NCI-H187 (cell line): ENCODE results near the gene CACNA1B.
"Not testable (repeated sequence)": the region's sequence is repeated elsewhere in the genome, so short reads cannot be mapped to it uniquely, and the experiment has no call there.

Experiments
- DNase-seq, 2 experiments: peaks; one replicate each; lab custom pipeline; 2025; lab: John Stamatoyannopoulos, UW

CACNA1B gene

DNA sequence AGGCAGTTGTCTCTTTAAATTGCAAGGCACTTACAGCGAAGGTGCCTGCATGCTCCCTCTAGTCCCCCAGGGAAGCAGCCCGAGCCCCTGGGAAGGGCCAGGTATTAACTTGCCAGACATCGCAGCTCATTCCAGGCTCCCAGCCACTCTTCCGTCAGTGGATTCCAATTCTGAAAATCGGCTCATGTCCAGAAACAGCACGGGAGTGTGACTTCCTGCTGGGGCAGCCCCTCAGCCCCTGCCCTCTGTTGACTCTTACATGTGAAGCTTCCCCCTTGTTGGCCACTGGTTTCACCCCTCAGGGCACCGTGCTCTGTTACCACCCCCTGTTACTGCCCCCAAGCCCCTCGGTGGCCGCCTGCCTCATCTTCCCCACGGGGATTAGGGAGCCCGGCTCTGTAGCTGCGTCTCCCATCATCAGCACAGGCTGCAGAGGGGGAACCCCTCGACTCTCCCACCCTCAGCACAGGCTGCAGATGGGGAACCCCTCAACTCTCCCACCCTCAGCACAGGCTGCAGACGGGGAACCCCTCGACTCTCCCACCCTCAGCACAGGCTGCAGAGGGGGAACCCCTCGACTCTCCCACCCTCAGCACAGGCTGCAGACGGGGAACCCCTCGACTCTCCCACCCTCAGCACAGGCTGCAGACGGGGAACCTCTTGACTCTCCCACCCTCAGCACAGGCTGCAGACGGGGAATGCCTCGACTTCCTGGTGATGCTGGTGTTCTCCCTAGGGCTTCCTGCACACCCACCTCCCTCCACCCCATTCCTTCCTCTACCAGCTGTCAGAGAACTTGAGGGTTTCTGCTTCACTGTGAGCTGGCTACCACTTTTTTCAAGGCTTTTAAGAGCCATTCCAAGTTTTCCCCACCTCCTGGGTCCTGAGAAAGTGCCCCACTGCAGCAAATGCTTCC lies 11.1 kb upstream of the CACNA1B start:
- no peak for DNase-seq

- no peak for DNase-seq
These were observed 7.2 kb upstream of the CACNA1B start for GRCh38 chr9:137870432-137870831.

GRCh38 chr9:137872296-137872695 lies 5.3 kb upstream of the CACNA1B start:
- no peak for DNase-seq

GRCh38 chr9:137873408-137873807 lies 4.2 kb upstream of the CACNA1B start:
- DNase-seq = no peak

DNA sequence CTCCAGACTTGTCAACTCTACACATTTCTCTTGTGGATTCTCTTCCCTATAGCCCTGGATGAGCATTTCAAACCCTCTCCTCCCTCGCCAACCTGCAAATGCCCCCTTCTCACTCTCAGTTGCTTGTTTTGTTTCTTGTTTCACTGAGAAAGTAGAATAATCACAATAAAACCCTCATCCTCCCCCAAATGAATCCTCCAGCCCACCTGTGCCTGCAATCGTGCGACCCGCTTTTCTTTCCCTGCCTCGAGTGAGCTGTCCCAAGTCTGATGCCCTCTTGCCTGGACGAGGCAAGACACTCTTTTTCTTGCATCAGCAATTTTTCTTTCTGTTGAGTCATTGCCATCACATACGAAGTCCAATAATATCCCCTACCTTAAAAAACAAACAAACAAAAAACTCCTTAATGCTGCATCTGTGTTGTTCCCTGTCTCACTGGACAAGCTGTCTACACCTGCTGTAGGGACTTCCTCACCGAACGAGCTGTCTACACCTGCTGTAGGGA lies 3.7 kb upstream of the CACNA1B start:
- DNase-seq = no peak

DNA sequence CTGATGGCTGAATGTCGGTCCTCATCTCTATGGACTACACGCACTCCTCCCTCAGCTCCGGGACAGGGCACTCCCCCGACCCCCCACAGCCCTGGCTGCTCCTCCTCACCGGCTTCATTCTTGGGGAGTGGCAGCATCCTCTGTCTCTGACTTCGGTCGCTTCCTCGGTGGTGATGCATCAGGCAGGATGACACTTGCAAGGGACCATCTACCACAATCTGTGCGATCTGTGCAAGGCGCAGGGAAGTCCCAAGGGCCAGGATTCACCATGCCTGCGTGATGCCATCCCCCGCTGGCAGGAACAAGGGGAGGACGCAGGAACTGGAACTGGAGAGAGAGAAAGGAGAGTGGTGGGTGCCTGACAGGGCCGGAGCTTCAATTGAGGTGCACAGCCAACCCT lies 2.2 kb upstream of the CACNA1B start:
- no peak for DNase-seq

- no peak for DNase-seq
These were observed 1.7 kb upstream of the CACNA1B start for GRCh38 chr9:137875846-137876245.

DNA sequence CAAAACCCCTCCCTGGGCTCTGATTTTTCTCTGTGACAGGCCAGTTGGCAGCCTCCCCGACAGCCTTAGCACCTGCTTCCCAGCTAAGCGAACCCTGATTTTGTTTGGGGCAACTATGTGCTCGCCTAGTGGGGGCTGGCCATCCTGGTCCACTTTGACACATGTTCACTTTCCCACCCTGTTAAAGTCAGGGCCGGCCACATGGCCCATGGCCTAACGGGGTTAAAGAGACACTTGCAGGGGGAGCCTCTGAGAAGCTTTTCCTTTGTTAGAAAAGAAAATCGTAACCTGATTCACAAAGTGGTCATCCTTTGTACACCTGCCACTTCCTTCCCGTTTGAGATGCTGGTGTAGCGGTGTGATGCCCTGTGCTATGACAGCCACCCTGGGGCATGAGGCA lies 1.3 kb upstream of the CACNA1B start:
- no peak for DNase-seq

GRCh38 chr9:137876781-137877386 lies 698 bp upstream of the CACNA1B start:
- no peak for DNase-seq

- DNase-seq = peak in 1 of 2 experiments; percentile 10
These were observed 762 bp downstream of the CACNA1B start for GRCh38 chr9:137878146-137878941.

DNA sequence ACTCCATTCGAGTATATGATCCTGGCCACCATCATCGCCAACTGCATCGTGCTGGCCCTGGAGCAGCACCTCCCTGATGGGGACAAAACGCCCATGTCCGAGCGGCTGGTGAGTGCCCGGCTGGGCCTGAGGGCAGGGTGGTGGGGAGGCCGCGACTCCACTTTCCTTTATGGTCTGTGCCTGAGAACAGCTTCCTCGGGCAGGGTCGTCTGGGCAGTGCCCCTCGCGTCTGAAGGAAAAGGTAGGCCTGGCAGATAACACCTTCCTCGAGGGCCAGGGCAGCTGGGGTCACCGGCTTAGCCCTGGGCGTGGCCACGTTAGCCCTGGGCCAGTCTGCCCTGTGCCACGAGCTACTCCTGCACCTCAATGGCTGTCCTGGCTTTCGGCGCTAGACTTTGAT lies 1.5 kb downstream of the CACNA1B start:
- DNase-seq = no peak

DNA sequence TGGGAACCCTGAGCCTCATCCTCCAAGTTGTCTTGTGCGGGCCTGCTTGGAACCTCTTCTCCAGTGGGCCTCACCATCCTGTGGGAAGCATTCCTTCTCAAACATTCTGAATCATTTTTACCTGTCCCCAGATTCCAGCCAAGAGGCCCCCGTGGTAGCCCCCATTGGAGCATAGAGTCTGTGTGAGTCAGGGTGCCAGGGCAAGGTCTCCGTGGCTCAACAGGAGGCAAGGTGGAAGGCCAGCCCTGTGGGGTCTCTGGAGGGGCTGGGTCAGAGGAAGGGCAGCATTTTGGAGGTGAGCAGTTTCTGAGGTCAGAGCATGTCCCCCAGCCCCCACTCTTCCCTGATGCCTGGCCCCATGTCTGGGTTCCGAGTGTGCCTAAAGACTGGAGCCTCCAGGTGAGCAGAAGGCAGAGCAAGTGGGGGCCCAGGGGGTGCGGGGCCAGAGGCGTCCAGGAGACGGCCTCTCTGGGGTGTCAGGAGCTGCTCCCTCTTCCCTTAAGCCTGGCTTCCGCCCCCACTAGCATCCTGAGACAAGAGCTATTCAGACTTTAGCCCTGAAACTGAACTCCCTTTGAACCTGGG lies 2.1 kb downstream of the CACNA1B start:
- no peak for DNase-seq

DNA sequence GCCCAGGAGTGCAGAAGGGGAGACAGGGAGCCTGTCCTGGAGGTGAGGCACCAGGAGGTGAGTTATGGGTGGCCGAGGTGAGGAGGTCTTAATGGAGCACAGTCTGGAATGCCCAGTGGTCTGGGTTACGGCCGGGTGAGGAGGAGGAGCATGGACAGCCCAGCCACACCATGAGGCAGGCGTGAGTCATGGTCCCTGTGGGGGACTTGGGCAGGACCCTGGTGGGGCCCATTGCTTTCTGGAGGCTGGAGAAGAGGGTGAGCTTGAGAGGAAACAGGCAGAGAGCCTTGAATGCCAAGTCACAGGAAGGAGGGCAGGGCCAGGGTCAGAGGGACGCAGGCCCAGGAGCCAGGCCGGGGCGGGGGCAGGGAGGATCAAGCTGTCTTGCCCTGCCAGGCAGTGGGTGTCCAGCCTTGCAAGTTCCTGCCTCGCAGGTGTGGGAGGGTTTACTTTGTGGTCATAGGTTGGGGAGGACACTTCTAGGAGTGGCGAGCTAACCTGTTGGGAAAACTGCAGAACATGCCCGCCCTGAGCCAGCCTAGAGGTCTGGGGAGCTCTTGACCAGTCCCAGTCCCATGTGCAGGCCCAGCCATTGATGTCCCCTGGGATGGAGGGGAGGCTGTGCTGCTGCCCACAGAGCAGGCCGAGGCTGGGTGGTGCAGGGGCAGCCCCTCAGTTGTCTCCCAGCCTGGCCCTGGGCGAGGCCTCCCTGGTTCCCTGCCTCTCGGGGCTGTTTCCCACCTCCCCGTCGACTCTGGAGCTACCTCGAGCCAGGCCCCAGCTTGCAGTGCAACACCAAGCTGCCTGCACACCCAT lies 2.8 kb downstream of the CACNA1B start:
- DNase-seq = no peak

DNA sequence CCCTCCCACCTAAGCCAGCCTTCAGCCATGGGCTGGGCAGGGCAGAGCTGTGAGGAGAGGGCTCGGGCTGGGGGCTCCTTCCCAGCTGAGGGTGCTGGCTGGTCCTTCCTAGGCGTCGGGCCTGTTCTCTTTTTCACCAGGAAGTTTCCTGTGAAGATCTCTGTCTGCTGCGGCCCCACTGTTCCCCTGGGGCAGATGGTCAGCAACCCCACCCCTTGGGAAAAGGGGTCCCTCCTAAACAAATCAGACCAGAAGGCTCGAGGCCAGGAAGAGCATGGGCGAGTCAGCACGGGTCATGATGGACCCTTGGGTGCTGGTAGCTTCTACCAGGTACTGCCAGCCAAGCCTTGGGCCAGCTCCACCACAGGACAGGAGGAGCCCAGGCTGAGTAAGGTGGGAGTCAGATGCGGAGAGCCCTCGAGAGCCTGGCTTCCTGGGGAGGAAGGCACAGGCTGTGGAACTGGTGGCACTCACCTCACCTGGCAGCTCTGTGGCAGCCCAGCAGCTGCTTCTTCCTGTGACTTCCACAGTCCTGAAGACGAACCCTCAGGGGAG lies 3.5 kb downstream of the CACNA1B start:
- peak in 1 of 2 experiments; percentile 4 for DNase-seq

- DNase-seq = no peak
These were observed 4.3 kb downstream of the CACNA1B start for GRCh38 chr9:137881591-137882505.

DNA sequence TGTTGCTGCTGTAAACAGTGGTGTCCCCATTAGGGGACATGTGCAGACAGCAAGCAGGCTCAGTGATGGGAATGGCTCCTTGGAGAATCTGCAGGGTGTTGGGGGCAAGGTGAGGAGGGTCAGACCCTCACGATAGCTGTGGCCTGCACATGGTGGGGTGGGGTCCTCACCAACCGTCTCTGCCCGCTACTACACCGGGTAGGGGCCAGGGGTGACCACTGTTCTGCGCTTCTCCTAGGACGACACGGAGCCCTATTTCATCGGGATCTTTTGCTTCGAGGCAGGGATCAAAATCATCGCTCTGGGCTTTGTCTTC lies 4.9 kb downstream of the CACNA1B start:
- no peak for DNase-seq

- not testable (repeated sequence) for DNase-seq
These were observed 6.4 kb downstream of the CACNA1B start for GRCh38 chr9:137883977-137884376.

GRCh38 chr9:137884547-137884946 lies 7.0 kb downstream of the CACNA1B start:
- DNase-seq = not testable (repeated sequence)

GRCh38 chr9:137885121-137885520 lies 7.5 kb downstream of the CACNA1B start:
- DNase-seq = not testable (repeated sequence)

GRCh38 chr9:137888621-137889020 lies 11.0 kb downstream of the CACNA1B start:
- DNase-seq = not testable (repeated sequence)
